Tibial artery (tissue), 4 donors: ENCODE measurements around the gene TAF7.
"Not testable (repeated sequence)": the region's sequence is repeated elsewhere in the genome, so short reads cannot be mapped to it uniquely, and the experiment has no call there.

Source experiments
- DNase-seq, 2 donors: peaks; one replicate each; pipeline ENCODE4 v3.0.0-alpha.2; 2019
- H3K27ac ChIP-seq, 2 donors: fragments of 200-600 bp; sonication (generic) in 1 of 2; 1 replicate in 1 of 2; 2 replicates in 1 of 2; pipeline ENCODE4 v1.5.1; 2018 to 2019; ENCODE audit warnings: mild to moderate bottlenecking in 1 of 2
- H3K27me3 ChIP-seq, 2 donors: fragments of 200-600 bp; sonication (generic) in 1 of 2; one replicate each; pipeline versions ENCODE4 v1.5.1 to v1.6.0; 2016 to 2019
- H3K36me3 ChIP-seq, 3 donors: fragments of 200-600 bp; sonication (generic) in 2 of 3; one replicate each; pipeline ENCODE4 v1.5.1; 2016 to 2019; ENCODE audit warnings: mild to moderate bottlenecking in 2 of 3
- H3K4me1 ChIP-seq, 4 donors: fragments of 200-600 bp; sonication (generic) in 2 of 4; 1 replicate in 3 of 4; 2 replicates in 1 of 4; pipeline ENCODE4 v1.5.1; 2016 to 2019
- H3K4me3 ChIP-seq, 2 donors: fragments of 200-600 bp; sonication (generic) in 1 of 2; 1 replicate in 1 of 2; 2 replicates in 1 of 2; pipeline ENCODE4 v1.5.1; 2018 to 2019; ENCODE audit warnings: mild to moderate bottlenecking in 2 of 2
- H3K9me3 ChIP-seq, 3 donors: fragments of 200-600 bp; sonication (generic) in 1 of 3; one replicate each; pipeline ENCODE4 v1.5.1; 2016 to 2019
- intact Hi-C: fragments of 100-400 bp; cut with DNase I; formaldehyde crosslinking; loops from one replicate; pipeline ENCODE4 v1.15.0; 2023; ENCODE audit warnings: low total_unique reads
- TF ChIP-seq, protein P1 (sequence below), 2 experiments: fragments of 200-600 bp in 1 of 2; fragments of 450-650 bp in 1 of 2; IDR thresholded peaks; one replicate each; pipeline ENCODE4 v1.5.1; 2017 to 2019; ENCODE audit warnings: antibody characterized with exemption in 2 of 2, mild to moderate bottlenecking in 1 of 2, moderate library complexity in 1 of 2

TAF7 gene

DNA sequence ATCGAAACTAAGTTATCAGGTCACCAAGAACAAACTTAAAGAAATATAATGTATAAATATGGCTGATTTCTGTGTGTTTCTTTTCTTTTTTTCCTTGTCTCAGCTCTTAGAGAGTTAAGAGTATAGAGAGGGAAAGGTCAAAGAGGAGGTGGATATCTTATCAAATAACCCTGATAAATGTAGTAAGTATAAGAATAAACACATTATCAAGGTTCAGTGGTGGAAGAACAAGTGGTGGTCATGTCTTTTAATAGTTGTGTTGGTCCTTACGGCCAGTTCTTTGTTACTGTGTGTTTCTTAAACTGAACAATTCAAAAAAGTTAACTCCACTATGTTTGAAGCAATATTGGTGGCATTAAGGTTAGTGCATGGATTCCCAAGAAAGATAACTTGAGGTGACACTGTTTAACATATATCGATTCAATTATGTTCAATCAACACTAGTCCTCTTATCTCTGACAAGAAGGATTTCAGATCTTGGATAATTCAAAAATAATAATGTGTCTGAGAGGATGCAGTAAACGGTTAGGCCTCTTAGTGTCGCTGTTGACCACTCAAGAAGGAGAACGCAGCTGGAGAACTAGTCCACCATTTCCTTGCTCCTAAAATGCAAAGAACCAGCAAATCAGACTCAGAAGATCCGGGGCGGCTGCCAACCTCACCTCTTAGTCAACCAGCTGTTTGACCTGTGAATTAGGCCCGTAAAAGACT is 22.8 kb upstream of the TAF7 start, which contains the start of gene PCDHGA3:
Gene PCDHGA3, plus strand, starts transcription at position 588 of the 711 bp plus-strand sequence. CDS start 205 bp downstream, outside the sequence.
- H3K27me3 ChIP-seq: no peaks in the 10 kb centered on the region
- TF ChIP-seq, protein P1, sequence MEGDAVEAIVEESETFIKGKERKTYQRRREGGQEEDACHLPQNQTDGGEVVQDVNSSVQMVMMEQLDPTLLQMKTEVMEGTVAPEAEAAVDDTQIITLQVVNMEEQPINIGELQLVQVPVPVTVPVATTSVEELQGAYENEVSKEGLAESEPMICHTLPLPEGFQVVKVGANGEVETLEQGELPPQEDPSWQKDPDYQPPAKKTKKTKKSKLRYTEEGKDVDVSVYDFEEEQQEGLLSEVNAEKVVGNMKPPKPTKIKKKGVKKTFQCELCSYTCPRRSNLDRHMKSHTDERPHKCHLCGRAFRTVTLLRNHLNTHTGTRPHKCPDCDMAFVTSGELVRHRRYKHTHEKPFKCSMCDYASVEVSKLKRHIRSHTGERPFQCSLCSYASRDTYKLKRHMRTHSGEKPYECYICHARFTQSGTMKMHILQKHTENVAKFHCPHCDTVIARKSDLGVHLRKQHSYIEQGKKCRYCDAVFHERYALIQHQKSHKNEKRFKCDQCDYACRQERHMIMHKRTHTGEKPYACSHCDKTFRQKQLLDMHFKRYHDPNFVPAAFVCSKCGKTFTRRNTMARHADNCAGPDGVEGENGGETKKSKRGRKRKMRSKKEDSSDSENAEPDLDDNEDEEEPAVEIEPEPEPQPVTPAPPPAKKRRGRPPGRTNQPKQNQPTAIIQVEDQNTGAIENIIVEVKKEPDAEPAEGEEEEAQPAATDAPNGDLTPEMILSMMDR (IDR thresholded peaks at IDR 0.05): peak in 1 of 2 experiments; percentile 10
- peaks cover 0 to 33% (median 24%) of the 10 kb centered on the region in 3 donors for H3K36me3 ChIP-seq
- intact Hi-C loops: no loop called here
- DNase-seq: no peak
- H3K4me3 ChIP-seq: peak within 1 kb of the TSS; percentile 5 to 28
- no peak within 1 kb of the TSS for H3K27ac ChIP-seq
- peaks cover 6 to 99% (median 83%) of the 10 kb centered on the region in 3 donors for H3K9me3 ChIP-seq
- no peaks in the 10 kb centered on the region for H3K4me1 ChIP-seq

DNA sequence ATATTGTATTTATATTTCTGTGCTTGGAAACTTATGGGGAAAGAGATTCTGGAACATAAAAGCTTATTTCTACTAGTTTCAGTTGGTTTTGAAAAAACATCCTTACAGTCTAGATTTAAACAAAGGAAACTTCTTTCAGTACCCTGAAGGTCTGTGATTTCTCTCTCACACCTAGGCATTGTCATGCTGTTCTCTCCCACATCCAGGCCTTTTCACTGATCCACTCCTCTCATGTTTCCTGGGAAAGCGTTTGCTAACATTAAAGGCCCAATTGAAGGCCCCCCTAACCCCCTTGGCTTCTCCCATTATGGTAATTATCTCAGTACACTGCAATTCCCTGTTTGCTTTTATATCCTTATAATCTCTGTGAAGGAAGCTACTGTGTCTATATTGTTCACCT is 22.2 kb upstream of the TAF7 start:
- intact Hi-C loops: no loop called here
- Histone ChIP-seq H3K4me1 (no peaks in the 10 kb centered on the region), H3K27me3 (no peaks in the 10 kb centered on the region), H3K4me3 (no peak overlapping the region), H3K36me3 (peaks cover 0 to 29% (median 24%) of the 10 kb centered on the region in 3 donors), H3K9me3 (peaks cover 6 to 100% (median 85%) of the 10 kb centered on the region in 3 donors), H3K27ac (no peak overlapping the region)
- DNase-seq: no peak
- TF ChIP-seq, protein P1 (IDR thresholded peaks at IDR 0.05): no peak

DNA sequence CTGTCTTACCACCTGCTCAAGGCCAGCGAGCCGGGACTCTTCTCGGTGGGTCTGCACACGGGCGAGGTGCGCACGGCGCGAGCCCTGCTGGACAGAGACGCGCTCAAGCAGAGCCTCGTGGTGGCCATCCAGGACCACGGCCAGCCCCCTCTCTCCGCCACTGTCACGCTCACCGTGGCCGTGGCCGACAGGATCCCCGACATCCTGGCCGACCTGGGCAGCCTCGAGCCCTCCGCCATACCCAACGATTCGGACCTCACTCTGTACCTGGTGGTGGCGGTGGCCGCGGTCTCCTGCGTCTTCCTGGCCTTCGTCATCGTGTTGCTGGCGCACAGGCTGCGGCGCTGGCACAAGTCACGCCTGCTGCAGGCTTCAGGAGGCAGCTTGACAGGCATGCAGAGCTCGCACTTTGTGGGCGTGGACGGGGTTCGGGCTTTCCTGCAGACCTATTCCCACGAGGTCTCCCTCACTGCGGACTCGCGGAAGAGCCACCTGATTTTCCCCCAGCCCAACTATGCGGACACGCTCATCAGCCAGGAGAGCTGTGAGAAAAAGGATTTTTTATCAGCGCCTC is 20.3 kb upstream of the TAF7 start:
- intact Hi-C loops, H3K27ac ChIP-seq, H3K4me1 ChIP-seq, H3K4me3 ChIP-seq, H3K27me3 ChIP-seq, DNase-seq: not testable (repeated sequence)
- Histone ChIP-seq H3K9me3 (peaks cover 6 to 99% (median 78%) of the 10 kb centered on the region in 3 donors), H3K36me3 (peaks cover 0 to 24% (median 22%) of the 10 kb centered on the region in 3 donors)

DNA sequence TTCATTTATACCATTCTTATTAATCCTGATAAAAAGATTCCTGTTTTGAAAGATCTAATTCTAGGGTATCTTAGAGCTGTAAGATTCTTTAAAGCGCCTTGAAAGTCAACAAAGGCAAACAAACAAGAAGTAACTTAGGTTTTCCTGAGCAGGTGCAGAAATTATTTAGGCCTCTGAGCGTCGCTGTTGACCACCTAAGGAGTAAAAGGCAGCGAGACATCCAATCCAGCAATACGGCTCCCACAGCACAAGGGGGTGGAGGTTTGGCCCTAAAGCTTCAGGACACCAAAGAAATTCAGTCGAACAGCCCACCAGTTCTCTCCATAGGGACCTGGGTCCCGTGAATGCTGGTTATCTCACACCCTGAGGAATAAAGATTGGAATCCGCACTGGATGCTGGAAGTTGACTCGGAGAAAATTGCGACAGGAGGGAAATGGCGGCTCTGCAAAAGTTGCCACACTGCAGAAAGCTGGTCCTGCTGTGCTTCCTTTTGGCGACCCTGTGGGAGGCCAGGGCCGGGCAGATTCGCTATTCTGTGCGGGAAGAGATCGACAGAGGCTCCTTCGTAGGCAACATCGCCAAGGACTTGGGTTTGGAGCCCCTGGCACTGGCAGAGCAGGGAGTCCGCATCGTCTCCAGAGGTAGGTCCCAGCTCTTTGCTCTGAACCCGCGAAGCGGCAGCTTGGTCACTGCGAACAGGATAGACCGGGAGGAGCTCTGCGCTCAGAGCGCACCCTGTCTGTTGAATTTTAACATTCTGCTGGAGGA is 18.1 kb upstream of the TAF7 start, which contains the start of gene PCDHGA2:
Gene PCDHGA2, plus strand, starts transcription at position 223 of the 769 bp plus-strand sequence.
- Histone ChIP-seq H3K4me3 (peak within 1 kb of the TSS; percentile 31 to 38), H3K36me3 (peaks cover 0 to 22% (median 15%) of the 10 kb centered on the region in 3 donors), H3K27me3 (no peaks in the 10 kb centered on the region), H3K4me1 (no peaks in the 10 kb centered on the region), H3K9me3 (peaks cover 0 to 96% (median 66%) of the 10 kb centered on the region in 3 donors), H3K27ac (no peak within 1 kb of the TSS)
- intact Hi-C loops: no loop called here
- TF ChIP-seq, protein P1 (IDR thresholded peaks at IDR 0.05): peak; percentile 24 to 26
- DNase-seq: no peak

DNA sequence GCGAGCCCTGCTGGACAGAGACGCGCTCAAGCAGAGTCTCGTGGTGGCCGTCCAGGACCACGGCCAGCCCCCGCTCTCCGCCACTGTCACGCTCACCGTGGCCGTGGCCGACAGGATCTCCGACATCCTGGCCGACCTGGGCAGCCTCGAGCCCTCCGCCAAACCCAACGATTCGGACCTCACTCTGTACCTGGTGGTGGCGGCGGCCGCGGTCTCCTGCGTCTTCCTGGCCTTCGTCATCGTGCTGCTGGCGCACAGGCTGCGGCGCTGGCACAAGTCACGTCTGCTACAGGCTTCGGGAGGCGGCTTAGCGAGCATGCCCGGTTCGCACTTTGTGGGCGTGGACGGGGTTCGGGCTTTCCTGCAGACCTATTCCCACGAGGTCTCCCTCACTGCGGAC is 12.0 kb upstream of the TAF7 start:
- DNase-seq, intact Hi-C loops, H3K27ac ChIP-seq, H3K27me3 ChIP-seq, H3K4me1 ChIP-seq, H3K4me3 ChIP-seq: not testable (repeated sequence)
- H3K9me3 ChIP-seq: peaks cover 5 to 96% (median 65%) of the 10 kb centered on the region in 3 donors
- H3K36me3 ChIP-seq: peaks cover 0 to 38% (median 22%) of the 10 kb centered on the region in 3 donors

DNA sequence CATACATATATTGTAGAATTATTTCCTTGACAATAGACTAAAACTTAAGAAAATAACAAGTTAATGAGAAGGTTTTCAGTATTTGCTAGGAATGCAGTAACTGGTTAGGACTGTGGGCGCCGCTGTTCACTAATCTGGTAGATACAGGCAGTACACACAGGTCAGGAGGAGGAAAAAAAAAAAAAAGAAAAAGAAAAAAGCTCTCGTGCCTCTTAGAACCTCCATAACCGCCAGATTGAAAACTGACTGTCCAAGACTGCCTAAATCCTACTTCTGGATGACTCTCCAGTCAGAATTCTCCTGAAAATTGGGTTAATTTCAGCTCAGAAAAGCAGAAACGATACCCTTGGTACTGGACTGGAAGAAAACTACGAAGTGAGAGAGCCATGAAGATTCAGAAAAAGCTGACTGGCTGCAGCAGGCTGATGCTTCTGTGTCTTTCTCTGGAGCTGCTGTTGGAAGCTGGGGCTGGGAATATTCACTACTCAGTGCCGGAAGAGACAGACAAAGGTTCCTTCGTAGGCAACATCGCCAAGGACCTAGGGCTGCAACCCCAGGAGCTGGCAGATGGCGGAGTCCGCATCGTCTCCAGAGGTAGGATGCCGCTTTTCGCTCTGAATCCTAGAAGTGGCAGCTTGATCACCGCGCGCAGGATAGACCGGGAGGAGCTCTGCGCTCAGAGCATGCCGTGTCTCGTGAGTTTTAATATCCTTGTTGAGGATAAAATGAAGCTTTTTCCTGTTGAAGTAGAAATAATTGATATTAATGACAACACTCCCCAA is 9.9 kb upstream of the TAF7 start, which contains the start of gene PCDHGA1:
Gene PCDHGA1, plus strand, starts transcription at position 216 of the 782 bp plus-strand sequence.
- TF ChIP-seq, protein P1 (IDR thresholded peaks at IDR 0.05): no peak
- no peak for DNase-seq
- peaks cover 5 to 86% (median 64%) of the 10 kb centered on the region in 3 donors for H3K9me3 ChIP-seq
- H3K4me1 ChIP-seq: peaks cover 0 to 4% (median 0%) of the 10 kb centered on the region in 4 donors
- intact Hi-C loops: no loop called here
- H3K4me3 ChIP-seq: no peak within 1 kb of the TSS
- peaks cover 0 to 38% (median 22%) of the 10 kb centered on the region in 3 donors for H3K36me3 ChIP-seq
- no peak within 1 kb of the TSS for H3K27ac ChIP-seq
- H3K27me3 ChIP-seq: no peaks in the 10 kb centered on the region
